ENCODE data around the gene COL15A1.

Gene COL15A1

DNA sequence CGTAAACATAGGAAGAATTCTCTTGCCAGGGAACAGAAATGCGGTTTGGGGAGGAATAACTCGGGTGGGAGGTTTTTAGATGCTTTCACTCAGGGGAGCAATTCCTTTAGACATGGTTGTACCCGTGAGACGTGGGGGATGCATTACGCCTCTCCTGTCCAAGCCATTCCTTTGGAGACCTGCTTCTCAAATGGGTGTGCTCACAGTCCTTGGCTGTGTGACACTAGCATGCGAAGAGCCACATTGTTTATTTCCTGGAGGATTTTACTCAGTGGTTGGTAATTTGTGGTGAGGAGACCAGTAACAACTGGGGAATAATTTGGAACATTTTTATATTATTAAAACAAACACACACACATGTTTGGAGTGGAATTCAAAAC, 18.5 kb downstream of the COL15A1 start:
- H3K4me1 ChIP-seq (ENCODE audit: control insufficient read depth, insufficient read depth, low read length) = peaks cover 11% of the 10 kb centered on the region
- no peak overlapping the region for H3K9ac ChIP-seq (ENCODE audit: low read depth, low read length)
- H3K9me3 ChIP-seq (ENCODE audit: control insufficient read depth, insufficient read depth, low read length) = no peaks in the 10 kb centered on the region
- no peaks in the 10 kb centered on the region for H3K27me3 ChIP-seq (ENCODE audit: control insufficient read depth, insufficient read depth, low read length)
- no peak overlapping the region for H3K27ac ChIP-seq (ENCODE audit: low read depth, low read length)
- no peak overlapping the region for H3K4me3 ChIP-seq (ENCODE audit: low read depth, low read length)
- no peaks in the 10 kb centered on the region for H3K36me3 ChIP-seq (ENCODE audit: control insufficient read depth, insufficient read depth, low read length)

DNA sequence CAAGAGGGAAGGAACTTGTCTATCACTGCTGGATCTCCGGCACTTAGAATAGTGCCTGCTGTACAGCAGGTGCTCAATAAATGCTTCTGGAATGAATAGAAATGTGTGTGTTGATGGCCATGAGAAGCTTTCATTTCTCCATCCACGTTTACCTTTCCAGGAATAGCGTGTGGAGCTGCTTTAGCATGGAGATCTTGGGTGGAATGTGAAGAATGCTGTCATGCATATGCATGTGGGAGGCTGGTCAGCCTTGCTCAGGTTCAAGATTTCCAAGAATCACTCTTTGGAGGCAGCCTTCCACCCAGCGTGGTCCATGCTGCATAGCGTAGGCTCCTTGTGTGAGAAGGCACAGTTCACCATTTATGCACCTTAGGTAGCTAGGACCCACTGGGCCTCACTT, 19.2 kb downstream of the COL15A1 start:
- Histone ChIP-seq H3K9ac (ENCODE audit: low read depth, low read length) (no peak overlapping the region), H3K27ac (ENCODE audit: low read depth, low read length) (no peak overlapping the region), H3K4me1 (ENCODE audit: control insufficient read depth, insufficient read depth, low read length) (peaks cover 11% of the 10 kb centered on the region), H3K4me3 (ENCODE audit: low read depth, low read length) (no peak overlapping the region), H3K36me3 (ENCODE audit: control insufficient read depth, insufficient read depth, low read length) (no peaks in the 10 kb centered on the region), H3K27me3 (ENCODE audit: control insufficient read depth, insufficient read depth, low read length) (no peaks in the 10 kb centered on the region), H3K9me3 (ENCODE audit: control insufficient read depth, insufficient read depth, low read length) (no peaks in the 10 kb centered on the region)

DNA sequence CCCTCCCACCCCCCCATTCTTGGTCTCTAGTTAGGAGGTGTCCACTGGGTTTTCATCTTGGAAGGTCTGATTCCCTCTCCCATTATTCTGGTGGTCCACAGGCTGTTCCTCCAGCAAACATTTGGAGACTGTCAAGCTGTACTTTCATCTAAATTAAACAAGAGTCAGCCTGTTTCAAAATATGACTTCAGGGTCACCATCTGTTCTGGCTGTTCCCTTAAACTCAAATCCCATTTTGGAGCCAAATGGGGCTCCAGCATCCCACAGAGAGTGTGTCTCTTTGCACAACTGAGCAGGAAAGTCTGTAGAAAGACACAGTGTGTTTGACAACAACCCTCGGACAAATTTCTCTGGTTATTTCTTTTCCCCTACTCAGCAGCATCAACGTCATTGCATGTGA, 20.5 kb downstream of the COL15A1 start:
- no peak overlapping the region for H3K27ac ChIP-seq (ENCODE audit: low read depth, low read length)
- no peaks in the 10 kb centered on the region for H3K27me3 ChIP-seq (ENCODE audit: control insufficient read depth, insufficient read depth, low read length)
- no peaks in the 10 kb centered on the region for H3K36me3 ChIP-seq (ENCODE audit: control insufficient read depth, insufficient read depth, low read length)
- H3K4me1 ChIP-seq (ENCODE audit: control insufficient read depth, insufficient read depth, low read length) = peaks cover 16% of the 10 kb centered on the region
- H3K9ac ChIP-seq (ENCODE audit: low read depth, low read length) = no peak overlapping the region
- no peak overlapping the region for H3K4me3 ChIP-seq (ENCODE audit: low read depth, low read length)
- no peaks in the 10 kb centered on the region for H3K9me3 ChIP-seq (ENCODE audit: control insufficient read depth, insufficient read depth, low read length)

DNA sequence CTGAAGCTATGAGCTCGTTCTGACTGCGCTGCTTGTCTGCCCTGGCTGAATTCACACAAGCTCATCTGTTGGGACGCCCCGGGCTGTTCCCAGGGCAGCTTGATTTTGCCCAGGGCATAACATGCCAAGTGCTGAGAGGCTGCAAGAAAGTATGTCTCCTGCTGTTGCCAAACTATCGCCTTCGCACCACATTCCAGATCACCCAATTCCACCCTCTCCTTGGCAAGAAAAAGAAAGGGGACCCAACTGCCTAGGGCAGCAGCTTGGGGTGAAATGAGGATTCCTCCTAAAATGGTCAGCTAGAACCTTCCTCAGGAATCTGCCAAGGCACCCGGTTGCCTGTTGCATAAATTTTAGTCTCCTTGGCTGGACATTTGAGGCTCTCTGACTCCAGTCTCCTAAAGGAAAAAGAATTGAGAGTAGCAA, 21.2 kb downstream of the COL15A1 start:
- no peak overlapping the region for H3K4me3 ChIP-seq (ENCODE audit: low read depth, low read length)
- H3K9me3 ChIP-seq (ENCODE audit: control insufficient read depth, insufficient read depth, low read length) = no peaks in the 10 kb centered on the region
- H3K9ac ChIP-seq (ENCODE audit: low read depth, low read length) = no peak overlapping the region
- no peaks in the 10 kb centered on the region for H3K27me3 ChIP-seq (ENCODE audit: control insufficient read depth, insufficient read depth, low read length)
- no peak overlapping the region for H3K27ac ChIP-seq (ENCODE audit: low read depth, low read length)
- no peaks in the 10 kb centered on the region for H3K36me3 ChIP-seq (ENCODE audit: control insufficient read depth, insufficient read depth, low read length)
- peaks cover 21% of the 10 kb centered on the region for H3K4me1 ChIP-seq (ENCODE audit: control insufficient read depth, insufficient read depth, low read length)

DNA sequence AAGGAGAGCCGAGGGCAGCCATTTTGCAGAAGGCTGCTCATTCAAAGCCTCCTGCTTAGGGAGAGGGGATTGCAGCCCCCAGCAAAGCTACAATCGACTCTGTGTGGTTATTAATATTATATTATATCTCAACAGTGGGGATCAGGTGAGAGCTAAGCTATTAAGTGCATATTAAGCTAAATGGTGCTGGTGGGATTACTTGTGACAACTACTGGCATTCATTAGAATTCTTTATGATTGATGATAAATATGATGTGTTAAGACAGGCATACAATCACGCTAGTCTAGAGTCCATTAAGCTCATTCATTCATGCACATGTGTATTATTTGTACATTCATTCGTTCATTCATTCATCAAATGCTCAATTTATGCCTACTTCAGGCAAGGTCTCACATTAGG, 23.0 kb downstream of the COL15A1 start:
- H3K36me3 ChIP-seq (ENCODE audit: control insufficient read depth, insufficient read depth, low read length) = no peaks in the 10 kb centered on the region
- H3K9me3 ChIP-seq (ENCODE audit: control insufficient read depth, insufficient read depth, low read length) = no peaks in the 10 kb centered on the region
- no peak overlapping the region for H3K4me3 ChIP-seq (ENCODE audit: low read depth, low read length)
- peaks cover 34% of the 10 kb centered on the region for H3K4me1 ChIP-seq (ENCODE audit: control insufficient read depth, insufficient read depth, low read length)
- no peak overlapping the region for H3K27ac ChIP-seq (ENCODE audit: low read depth, low read length)
- no peak overlapping the region for H3K9ac ChIP-seq (ENCODE audit: low read depth, low read length)
- H3K27me3 ChIP-seq (ENCODE audit: control insufficient read depth, insufficient read depth, low read length) = no peaks in the 10 kb centered on the region

DNA sequence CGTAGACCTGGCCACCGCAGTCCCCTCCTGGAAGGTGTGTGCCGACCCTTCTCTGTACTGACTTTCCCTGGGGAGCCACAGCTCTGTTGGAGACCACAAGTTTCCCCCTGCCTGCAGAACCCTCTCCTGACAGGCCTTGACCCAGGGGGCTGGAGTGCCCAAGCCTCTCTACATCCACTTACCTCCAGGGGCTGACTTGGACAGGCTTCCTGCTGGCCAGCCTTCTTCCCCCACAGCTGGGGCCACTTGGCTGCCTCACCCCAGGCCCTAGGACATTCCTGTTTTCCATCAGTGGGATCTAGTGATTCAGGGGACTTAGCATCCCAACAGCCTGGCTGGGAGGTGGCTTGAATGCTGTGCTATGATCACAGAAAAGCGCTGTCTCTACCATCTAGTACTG, 23.6 kb downstream of the COL15A1 start:
- H3K36me3 ChIP-seq (ENCODE audit: control insufficient read depth, insufficient read depth, low read length) = no peaks in the 10 kb centered on the region
- no peaks in the 10 kb centered on the region for H3K27me3 ChIP-seq (ENCODE audit: control insufficient read depth, insufficient read depth, low read length)
- H3K4me1 ChIP-seq (ENCODE audit: control insufficient read depth, insufficient read depth, low read length) = peaks cover 35% of the 10 kb centered on the region
- no peak overlapping the region for H3K27ac ChIP-seq (ENCODE audit: low read depth, low read length)
- H3K9me3 ChIP-seq (ENCODE audit: control insufficient read depth, insufficient read depth, low read length) = no peaks in the 10 kb centered on the region
- no peak overlapping the region for H3K9ac ChIP-seq (ENCODE audit: low read depth, low read length)
- no peak overlapping the region for H3K4me3 ChIP-seq (ENCODE audit: low read depth, low read length)

DNA sequence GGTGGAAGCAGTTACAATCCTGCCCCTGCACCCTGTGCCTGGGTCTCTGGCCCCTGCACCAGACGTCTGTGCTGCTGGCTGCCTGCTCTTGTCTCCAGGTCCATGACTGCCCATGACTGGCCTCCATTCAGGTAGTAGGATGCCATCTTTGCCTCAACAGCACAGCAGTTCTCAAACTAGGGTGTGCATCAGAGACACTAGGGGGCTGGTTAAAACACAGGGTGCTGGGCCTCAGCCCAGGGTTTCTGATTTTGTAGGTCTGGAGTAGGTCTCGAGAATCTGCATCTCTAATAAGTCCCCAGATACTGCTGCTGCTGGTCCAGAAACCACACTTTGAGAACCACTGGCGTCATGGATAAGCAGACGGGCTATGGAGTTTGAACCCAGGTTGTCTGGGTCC, 24.0 kb downstream of the COL15A1 start:
- H3K27me3 ChIP-seq (ENCODE audit: control insufficient read depth, insufficient read depth, low read length) = no peaks in the 10 kb centered on the region
- no peaks in the 10 kb centered on the region for H3K36me3 ChIP-seq (ENCODE audit: control insufficient read depth, insufficient read depth, low read length)
- H3K27ac ChIP-seq (ENCODE audit: low read depth, low read length) = no peak overlapping the region
- H3K9me3 ChIP-seq (ENCODE audit: control insufficient read depth, insufficient read depth, low read length) = no peaks in the 10 kb centered on the region
- peaks cover 31% of the 10 kb centered on the region for H3K4me1 ChIP-seq (ENCODE audit: control insufficient read depth, insufficient read depth, low read length)
- no peak overlapping the region for H3K4me3 ChIP-seq (ENCODE audit: low read depth, low read length)
- H3K9ac ChIP-seq (ENCODE audit: low read depth, low read length) = no peak overlapping the region

DNA sequence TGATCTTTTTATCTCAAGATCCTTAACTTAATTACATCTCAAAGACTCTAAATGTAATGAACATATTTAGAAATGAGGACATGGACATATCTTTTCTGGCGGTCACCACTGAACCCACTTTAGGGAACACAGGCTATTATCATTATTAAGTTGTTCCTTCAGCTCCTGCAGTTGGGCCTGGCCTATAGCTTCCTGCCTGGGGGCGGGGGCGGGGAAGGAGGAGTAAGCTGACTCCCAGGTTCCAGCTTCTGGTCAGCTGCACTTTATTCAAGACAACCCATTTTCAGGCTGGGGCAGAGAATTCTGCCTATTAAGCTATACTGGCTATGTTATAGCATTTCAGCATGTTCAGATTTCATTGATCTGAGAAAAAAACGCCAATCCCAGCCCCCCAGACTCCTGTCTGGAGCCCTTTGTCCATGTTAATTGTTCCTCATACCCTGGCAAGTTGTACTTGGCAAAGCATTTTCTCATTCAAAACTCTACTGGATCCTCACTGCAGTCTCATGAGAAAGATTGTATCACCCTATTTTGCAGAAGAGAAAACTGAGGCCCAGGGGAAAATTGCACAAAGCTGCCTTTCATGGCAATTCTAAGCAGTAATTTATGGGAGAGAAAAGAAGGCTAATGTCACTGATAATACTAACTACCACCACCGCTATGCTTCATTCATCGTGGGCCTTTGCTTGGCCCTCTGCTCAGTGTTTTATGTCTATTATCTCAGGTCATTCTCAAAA, 25.1 kb downstream of the COL15A1 start:
- no peak overlapping the region for H3K4me3 ChIP-seq (ENCODE audit: low read depth, low read length)
- H3K4me1 ChIP-seq (ENCODE audit: control insufficient read depth, insufficient read depth, low read length) = peaks cover 23% of the 10 kb centered on the region
- H3K27me3 ChIP-seq (ENCODE audit: control insufficient read depth, insufficient read depth, low read length) = peaks cover 4% of the 10 kb centered on the region
- no peaks in the 10 kb centered on the region for H3K9me3 ChIP-seq (ENCODE audit: control insufficient read depth, insufficient read depth, low read length)
- H3K36me3 ChIP-seq (ENCODE audit: control insufficient read depth, insufficient read depth, low read length) = no peaks in the 10 kb centered on the region
- H3K9ac ChIP-seq (ENCODE audit: low read depth, low read length) = no peak overlapping the region
- H3K27ac ChIP-seq (ENCODE audit: low read depth, low read length) = no peak overlapping the region

DNA sequence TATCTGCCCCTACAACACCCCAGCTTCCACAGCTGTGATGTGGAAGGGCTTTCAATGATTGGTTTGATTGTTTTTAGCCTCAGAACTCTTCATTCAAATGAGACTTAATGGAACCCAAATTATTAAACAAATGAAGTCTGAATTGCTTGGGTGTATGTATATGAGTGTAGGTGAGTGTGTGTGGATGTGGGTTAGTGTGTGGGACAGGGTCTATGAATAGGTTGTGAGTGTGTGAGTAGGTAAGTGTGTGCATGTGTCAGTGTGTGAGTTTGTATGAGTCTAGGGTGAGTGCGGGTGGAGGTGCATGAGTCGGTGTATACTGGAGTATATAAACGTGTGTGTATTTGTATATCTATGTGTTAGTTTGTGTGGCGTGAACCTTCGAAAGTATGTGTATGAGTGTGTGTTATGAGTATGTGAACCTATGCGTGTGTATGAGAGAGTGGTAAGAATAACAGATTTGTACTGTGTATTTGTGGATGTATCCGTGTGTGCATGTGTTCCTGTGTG, 26.9 kb downstream of the COL15A1 start:
- no peak overlapping the region for H3K9ac ChIP-seq (ENCODE audit: low read depth, low read length)
- no peak overlapping the region for H3K4me3 ChIP-seq (ENCODE audit: low read depth, low read length)
- H3K36me3 ChIP-seq (ENCODE audit: control insufficient read depth, insufficient read depth, low read length) = no peaks in the 10 kb centered on the region
- H3K27me3 ChIP-seq (ENCODE audit: control insufficient read depth, insufficient read depth, low read length) = peaks cover 21% of the 10 kb centered on the region
- peaks cover 23% of the 10 kb centered on the region for H3K4me1 ChIP-seq (ENCODE audit: control insufficient read depth, insufficient read depth, low read length)
- H3K9me3 ChIP-seq (ENCODE audit: control insufficient read depth, insufficient read depth, low read length) = no peaks in the 10 kb centered on the region
- no peak overlapping the region for H3K27ac ChIP-seq (ENCODE audit: low read depth, low read length)

DNA sequence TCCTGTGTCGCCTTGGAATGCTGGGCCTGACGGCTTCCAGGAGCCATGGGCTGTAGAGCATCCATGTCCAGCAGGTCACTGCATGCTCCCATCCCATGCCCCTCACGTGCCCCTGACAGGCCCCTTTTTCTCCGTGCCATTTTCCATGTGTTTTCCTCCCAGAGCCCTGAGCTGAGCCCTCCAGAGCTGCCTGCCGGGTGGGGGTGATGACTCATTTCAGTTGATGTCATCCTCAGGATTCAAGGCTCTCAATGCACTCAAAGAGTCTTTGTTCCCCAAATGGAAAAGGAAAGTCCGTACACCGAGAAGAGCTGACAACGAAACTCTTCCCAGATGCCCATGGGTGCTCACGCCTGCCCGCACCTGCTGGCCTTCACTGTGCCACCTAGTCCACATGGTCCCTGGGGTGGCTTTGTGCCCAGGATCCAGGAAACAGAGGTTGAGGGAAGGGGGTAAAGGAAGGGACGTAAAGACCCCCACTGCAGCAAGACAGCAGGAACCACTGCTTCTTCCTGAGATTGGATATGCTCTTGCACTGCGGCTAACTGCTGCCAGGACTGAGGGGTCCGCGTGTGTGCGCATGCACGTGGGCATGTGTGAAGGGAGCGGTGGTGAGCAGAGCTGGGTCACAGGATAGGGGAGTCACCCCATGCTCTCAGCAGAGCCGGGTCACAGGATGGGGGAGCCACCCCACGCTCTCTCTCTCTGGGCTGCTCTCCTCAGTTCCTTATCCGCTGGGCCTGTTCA, 27.6 kb downstream of the COL15A1 start:
- Histone ChIP-seq H3K27me3 (ENCODE audit: control insufficient read depth, insufficient read depth, low read length) (peaks cover 28% of the 10 kb centered on the region), H3K4me3 (ENCODE audit: low read depth, low read length) (no peak overlapping the region), H3K27ac (ENCODE audit: low read depth, low read length) (peak overlapping the region; percentile 59), H3K36me3 (ENCODE audit: control insufficient read depth, insufficient read depth, low read length) (no peaks in the 10 kb centered on the region), H3K9me3 (ENCODE audit: control insufficient read depth, insufficient read depth, low read length) (no peaks in the 10 kb centered on the region), H3K9ac (ENCODE audit: low read depth, low read length) (no peak overlapping the region), H3K4me1 (ENCODE audit: control insufficient read depth, insufficient read depth, low read length) (peaks cover 23% of the 10 kb centered on the region)

DNA sequence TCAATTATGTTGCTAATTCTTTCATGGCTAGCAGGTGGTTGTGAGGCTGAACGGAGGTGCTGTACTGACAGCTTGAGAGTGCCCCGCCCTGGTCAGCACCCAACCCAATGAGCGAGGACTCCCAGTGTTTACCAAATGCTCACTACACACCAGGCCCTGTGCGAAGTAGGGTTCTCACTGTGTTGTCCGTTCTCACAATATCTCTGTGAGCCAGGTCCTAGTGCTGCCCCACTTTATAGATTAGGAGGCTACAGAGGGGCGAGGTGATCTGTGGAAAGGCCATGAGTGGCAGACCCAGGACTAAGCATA, 28.2 kb downstream of the COL15A1 start:
- H3K9me3 ChIP-seq (ENCODE audit: control insufficient read depth, insufficient read depth, low read length) = no peaks in the 10 kb centered on the region
- H3K27me3 ChIP-seq (ENCODE audit: control insufficient read depth, insufficient read depth, low read length) = peaks cover 34% of the 10 kb centered on the region
- H3K9ac ChIP-seq (ENCODE audit: low read depth, low read length) = no peak overlapping the region
- H3K27ac ChIP-seq (ENCODE audit: low read depth, low read length) = no peak overlapping the region
- H3K4me3 ChIP-seq (ENCODE audit: low read depth, low read length) = no peak overlapping the region
- peaks cover 23% of the 10 kb centered on the region for H3K4me1 ChIP-seq (ENCODE audit: control insufficient read depth, insufficient read depth, low read length)
- H3K36me3 ChIP-seq (ENCODE audit: control insufficient read depth, insufficient read depth, low read length) = no peaks in the 10 kb centered on the region

Measured in HUES48 (cell line).